GM19397 (cell line): Measurements from ENCODE around the gene SCUBE3.

Source experiments
- ATAC-seq: cut with Tn5 transposase; IDR thresholded peaks from one replicate; pipeline ENCODE4 v1.9.1; 2021; ENCODE audit warnings: mild to moderate bottlenecking, moderate library complexity; ENCODE audit not compliant: unreplicated experiment

The SCUBE3 gene

DNA sequence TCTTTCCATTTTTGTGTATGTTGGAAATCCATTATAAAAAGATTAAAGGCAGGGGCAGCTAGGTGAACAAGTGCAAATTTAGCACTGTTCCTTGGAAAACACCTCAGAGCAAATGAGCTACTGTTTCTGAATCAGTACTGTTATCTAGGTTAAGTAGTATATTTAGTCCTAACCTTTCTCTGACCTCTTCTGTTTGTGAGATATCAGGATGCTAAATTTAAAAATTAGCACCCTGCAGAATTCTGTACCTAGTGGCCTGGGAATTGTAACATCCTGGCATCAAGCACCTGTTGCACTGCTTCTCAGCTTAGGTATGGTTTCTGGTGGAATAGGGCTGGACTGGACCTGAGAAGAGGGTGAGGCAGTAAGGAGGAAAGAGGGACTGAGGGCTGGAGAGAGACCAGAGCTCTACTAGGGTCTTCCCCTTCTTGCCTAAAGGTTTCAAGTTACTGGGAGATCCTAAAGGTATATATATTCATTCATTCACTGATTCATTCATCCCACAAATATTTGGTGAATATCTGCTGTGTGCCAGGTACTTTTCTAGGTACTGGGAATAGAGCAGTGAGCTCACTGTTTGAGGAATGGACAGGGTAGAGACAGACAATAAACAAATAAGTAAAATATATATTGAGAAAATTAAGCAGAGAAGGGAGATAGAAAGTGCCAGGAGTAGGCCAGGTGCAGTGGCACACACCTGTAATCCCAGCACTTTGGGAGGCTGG lies 51.0 kb downstream of the SCUBE3 start:
- ATAC-seq = no peak

GRCh38 chr6:35265523-35265922 lies 51.8 kb downstream of the SCUBE3 start:
- no peak for ATAC-seq

GRCh38 chr6:35267446-35267845 lies 53.7 kb downstream of the SCUBE3 start:
- no peak for ATAC-seq

- no peak for ATAC-seq
Observed at GRCh38 chr6:35267897-35268296, 54.1 kb downstream of the SCUBE3 start.

DNA sequence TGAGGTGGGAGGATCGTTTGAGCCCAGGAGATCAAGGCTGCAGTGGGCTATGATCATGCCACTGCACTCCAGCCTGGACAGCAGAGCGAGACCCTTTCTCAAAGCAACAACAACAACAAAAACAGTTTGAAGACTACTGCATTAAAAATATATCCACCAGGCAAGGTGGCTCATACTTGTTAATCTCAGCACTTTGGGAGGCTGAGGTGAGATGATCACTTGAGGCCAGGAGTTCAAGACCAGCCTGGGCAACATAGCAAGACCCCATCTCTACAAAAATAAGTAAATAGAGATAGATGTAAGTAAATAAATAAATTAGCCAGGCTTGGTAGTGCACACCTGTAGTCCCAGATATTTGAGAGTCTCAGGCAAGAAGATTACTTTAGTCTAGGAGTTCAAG lies 58.2 kb downstream of the SCUBE3 start:
- no peak for ATAC-seq

DNA sequence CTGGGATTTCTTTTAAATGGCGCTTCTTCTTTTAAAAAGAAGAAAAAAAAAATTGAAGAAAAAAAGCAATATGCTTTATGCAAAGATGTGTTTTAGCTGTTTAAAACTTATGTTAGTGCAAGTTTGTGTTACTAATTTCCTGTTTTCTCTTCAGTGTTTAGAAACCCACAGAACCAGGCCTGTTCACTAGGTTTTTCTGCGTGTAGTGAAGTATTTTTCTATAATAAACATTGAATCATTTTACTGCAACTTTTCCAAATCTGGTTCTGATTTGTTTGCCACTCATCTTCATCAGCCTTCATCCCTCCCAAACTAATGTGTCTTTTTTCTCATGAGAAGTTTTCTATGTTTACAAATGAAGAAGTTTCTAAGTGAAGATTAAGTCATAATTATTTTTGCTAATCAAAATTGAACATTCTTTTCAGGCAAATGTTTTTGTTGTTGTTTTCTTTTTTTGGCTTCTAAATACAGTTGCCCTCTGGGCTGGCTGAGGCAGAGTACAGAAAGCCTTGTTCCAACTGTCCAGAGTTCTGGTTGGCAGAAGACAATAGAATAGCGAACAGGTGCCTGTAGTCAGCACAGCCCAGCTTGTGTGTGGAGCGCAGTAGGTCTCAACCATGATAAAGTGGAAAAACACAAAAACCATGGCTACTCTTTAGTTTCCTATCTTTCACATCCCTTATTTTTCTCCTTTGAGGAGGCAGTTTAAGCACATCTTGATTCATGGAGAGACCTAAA lies 60.2 kb downstream of the SCUBE3 start:
- no peak for ATAC-seq

- ATAC-seq = no peak
Observed at GRCh38 chr6:35275744-35276260, 62.0 kb downstream of the SCUBE3 start.

DNA sequence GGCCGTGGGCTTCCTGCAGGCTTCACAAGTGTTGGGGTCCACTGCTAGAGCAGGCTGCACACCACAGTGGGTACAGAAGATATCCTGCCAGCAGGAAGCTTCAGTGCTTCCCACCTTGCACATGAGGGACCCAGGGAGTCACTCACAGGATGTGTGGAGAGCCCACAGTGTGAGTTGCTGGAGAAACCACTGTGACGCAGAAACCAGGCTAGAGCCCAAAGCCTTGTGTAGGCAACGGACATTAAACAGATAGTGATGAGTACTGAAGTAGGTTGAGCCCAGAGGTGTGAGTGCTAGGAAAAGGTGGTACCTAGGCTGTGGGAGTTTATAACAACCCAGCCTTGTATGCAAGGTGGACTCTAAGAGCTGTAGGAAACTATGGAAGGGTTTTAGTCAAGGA lies 65.0 kb downstream of the SCUBE3 start:
- no peak for ATAC-seq

GRCh38 chr6:35280903-35281302 lies 67.1 kb downstream of the SCUBE3 start:
- no peak for ATAC-seq

- no peak for ATAC-seq
Observed at GRCh38 chr6:35282472-35282871, 68.7 kb downstream of the SCUBE3 start.

GRCh38 chr6:35283361-35283760 lies 69.6 kb downstream of the SCUBE3 start:
- no peak for ATAC-seq

- ATAC-seq = no peak
Observed at GRCh38 chr6:35287671-35288396, 74.1 kb downstream of the SCUBE3 start.

DNA sequence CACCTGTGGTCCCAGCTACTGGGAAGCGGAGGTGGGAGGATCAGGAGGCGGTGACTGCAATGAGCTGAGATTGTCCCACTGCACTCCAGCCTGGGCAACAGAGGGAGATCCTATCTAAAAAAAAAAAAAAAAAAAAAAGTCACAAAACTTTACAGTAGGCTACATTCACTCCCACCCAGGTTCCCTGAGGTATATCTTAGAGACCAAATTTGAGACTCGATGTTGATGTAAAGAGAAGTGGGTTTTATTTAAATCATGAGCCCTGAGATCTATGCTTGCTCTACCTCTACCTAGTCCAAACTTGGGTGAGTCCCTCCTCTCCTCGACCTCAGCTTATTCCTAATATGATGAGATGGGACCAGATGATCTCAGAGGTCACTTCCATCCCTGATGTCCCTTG lies 75.1 kb downstream of the SCUBE3 start:
- no peak for ATAC-seq

DNA sequence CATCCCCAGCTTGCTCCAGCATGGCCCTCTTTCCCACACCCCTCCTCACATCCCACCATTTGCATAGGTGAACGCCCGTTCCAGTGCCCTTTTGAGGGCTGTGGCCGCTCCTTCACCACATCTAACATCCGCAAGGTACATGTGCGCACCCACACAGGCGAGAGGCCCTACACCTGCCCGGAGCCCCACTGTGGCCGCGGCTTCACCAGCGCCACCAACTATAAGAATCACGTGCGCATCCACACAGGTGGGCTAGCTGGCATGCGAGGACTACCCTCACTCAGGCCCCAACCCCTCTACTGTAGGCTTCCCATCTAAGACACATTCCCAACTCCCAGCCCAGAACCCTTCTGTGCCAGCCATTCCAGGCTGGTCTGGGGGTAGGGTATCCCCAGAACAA lies 77.7 kb downstream of the SCUBE3 start:
- ATAC-seq = no peak

DNA sequence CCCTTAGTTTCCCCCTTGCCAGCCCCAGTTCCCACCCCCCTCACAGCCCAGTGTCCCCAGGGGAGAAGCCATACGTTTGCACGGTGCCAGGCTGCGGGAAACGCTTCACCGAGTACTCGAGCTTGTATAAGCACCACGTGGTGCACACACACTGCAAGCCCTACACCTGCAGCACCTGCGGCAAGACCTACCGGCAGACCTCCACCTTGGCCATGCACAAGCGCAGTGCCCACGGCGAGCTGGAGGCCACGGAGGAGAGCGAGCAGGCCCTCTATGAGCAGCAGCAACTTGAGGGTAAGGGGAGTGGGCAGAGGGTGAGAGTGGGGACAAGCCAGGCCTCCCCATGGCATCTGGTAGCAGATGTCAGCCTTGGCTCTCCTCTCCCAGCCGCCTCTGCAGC lies 78.7 kb downstream of the SCUBE3 start:
- no peak for ATAC-seq

- ATAC-seq = no peak
Observed at GRCh38 chr6:35293681-35294080, 79.9 kb downstream of the SCUBE3 start.

DNA sequence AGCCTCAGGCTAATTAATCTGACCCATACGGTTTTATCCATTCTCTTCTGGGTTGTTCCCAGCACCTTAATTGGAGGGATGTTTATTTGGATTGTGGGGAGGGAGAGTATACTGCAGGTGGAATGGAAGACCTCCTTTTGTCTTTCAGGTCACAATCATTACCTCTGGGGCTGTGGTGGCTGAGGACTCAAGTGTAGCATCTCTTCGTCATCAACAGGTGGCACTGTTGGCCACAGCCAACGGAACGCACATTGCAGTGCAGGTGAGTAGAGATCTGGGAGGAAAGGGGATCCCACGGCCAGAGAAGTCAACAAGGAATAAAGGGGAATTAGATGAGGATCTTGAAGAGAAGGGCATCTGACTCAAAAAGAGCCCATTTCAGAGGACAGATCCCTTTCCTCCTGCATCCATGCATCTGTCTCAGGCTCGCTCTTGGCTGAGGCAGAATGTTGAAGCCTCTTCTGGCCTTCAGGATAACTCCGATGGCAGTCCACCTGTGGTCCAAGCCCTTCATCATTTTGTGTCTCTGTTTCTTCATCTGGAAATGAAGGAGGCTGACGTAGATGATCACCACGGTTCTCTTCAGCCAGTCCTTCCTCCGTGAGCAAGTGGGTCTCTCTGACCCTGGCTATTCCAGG lies 80.7 kb downstream of the SCUBE3 start:
- ATAC-seq = no peak

- no peak for ATAC-seq
Observed at GRCh38 chr6:35295036-35295435, 81.3 kb downstream of the SCUBE3 start.

DNA sequence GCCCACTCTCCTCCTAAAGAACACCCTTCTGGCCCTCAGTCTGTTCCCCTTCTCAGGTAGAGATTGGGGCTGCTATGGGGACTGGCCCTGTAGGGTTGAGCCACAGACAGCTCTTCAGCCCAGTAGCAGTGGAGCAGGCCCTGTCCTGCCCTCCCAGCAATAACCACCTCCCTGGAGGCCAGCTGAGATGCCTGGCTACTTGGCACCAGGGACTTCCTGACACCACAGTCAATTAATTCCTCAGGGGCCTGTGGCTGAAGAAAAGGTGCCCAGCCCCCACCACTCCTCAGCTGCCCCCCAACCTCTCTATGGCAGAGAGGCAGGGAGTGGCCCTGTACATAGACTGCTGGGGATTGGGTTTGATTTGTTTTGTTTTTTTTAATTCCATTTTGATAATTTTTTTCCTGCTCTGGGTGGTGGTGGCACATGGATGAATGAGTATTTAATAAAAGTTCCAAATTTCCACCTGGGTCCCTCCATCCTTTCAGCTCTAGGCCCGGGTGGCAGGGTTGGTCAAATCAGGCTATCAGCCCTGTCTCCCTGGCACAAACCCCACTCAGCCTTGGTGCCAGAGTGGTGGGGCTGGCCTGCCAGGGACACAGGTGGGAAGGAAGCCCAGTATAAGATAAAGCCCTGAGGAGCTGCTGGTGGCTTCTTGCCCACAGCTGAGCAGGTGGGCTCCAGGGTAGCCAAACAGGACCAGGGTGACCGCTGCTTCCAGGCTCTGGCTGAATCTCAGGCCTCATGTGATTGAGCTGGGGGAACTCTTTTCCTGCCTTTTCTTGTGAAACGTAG lies 82.0 kb downstream of the SCUBE3 start:
- ATAC-seq = no peak

DNA sequence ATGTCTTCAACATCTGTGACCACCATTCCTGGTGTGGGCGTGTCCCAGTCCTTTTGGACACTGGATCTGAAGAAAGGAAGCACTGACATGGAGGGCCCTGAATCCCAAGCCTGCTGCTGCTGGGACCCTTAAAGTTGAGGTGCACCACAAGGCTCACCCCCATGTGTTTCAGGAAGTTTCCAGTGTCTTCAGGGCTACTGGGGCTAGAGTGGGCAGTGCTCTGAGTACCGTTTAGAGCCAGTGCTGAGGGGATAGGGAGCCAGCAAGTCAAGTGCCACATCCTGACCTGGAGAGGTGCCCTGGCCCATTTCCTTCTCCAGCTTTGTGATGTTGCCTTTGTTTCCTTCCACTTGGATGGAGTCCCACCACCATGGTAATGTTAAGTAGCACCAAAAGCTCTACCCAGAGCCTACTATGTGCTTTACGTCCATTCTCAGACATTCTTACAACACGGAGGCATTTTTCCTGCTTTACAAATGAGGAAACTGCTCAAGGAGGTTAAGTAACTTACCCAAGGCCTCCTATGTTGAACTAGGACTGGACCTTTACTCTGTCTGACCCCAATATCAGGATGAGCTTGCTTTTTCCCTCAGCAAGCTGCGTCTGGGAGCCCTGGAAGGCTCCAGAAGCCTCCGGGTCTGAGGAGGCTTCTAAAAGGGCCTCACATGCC lies 83.3 kb downstream of the SCUBE3 start:
- no peak for ATAC-seq
